Raji (cell line): ENCODE measurements around the gene MAP3K2.

ENCODE experiments used
- POLR2A ChIP-seq: IDR thresholded peaks from 2 replicates; pipeline ENCODE4 v1.6.1; 2011; ENCODE audit warnings: low read depth, low read length, control low read depth; ENCODE audit not compliant: insufficient read depth

Gene MAP3K2

DNA sequence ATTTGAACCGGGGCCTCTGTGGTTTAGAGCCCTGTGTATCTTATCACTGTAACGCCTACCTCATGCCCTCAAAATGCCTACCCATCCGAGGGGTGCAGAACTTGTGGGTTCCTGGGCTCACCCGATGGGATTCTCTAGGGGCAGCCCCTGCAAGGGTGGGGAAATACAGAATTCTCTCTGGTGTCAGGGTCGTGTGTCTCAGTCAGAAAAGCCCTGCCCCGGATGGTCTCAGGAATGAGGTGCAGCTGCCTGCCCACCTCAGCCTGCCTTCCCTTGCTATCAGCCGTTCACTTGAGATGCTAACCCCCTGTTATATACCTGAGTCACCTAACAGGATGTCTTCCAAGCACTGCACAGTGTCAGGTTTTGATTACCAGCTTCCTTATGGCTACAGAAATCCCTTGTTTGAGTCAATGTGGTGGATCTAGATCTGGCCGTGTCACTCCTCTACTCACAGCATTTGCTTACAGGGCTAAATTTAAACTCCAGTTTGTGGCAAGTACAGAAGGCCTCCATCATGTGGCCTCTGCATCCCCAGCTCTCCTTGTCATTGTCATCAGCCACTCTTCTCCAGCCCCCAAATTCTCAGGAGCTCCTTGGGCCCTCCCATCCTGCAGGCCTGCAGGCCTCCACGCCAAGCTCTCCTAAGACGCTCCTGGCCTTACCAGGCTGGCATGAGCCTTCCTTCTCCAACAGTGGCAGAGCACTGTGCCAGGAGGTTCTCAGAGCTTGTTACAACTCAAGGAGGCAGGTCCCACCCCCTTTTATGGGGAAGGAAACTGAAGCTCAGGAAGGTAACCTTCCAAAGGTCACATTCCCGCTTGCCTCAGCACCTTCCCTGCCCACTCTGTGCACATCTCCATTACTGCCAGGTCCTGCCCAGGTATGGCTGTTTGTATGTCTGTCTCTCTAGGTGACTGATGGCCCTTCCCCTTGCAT, 14.3 kb upstream of the MAP3K2 start:
- no peak for TF ChIP-seq POLR2A

DNA sequence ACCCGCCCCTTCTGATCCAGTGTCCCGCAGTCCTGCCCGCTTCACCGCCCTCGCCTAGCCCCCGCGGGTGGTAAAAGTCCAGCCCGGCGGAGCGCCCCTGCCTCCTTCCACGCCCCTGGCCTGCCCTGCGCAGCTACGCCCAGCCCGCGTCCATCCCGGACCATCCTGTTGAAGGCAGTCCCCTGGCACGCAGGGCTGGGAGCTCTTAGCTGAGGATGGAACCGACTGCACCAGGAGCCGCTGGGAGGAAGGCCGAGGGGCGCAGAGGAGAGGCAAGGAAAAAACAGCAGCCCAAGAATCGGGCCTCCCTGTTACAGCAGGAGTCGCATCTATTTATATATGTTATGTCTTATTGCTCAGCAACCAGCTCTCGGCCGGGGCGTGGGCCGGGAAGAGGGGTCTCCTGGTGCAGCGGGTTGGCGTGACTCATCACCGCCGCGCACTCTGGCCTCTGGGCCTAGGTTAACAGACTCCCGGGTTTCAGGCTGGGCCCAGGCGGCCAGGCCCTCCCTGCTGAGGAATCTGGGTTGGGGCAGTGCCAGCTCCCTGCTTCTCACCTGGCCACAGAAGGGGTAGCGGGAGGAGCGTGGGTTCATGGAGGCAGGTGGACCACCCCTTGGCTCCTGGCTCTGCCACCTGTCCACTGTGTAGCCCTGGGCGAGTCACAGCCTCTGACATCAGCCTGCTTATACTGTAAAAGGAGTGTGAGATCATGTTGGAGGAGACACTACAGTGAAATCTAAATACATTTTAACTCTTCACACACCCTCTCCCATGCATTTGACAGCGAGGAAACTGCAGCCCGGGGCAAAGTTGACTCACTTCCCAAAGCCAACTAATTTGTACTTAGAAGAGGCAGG, 13.4 kb upstream of the MAP3K2 start:
- no peak for TF ChIP-seq POLR2A

- TF ChIP-seq POLR2A = no peak
Observed at GRCh38 chr2:127400533-127400896, 12.7 kb upstream of the MAP3K2 start.

GRCh38 chr2:127398239-127398590, 10.4 kb upstream of the MAP3K2 start:
- TF ChIP-seq POLR2A = no peak

- TF ChIP-seq POLR2A = no peak
Observed at GRCh38 chr2:127397568-127398238, 9.9 kb upstream of the MAP3K2 start.

GRCh38 chr2:127394492-127394891, 6.7 kb upstream of the MAP3K2 start:
- TF ChIP-seq POLR2A = no peak

GRCh38 chr2:127392828-127393578, 5.2 kb upstream of the MAP3K2 start:
- no peak for TF ChIP-seq POLR2A

DNA sequence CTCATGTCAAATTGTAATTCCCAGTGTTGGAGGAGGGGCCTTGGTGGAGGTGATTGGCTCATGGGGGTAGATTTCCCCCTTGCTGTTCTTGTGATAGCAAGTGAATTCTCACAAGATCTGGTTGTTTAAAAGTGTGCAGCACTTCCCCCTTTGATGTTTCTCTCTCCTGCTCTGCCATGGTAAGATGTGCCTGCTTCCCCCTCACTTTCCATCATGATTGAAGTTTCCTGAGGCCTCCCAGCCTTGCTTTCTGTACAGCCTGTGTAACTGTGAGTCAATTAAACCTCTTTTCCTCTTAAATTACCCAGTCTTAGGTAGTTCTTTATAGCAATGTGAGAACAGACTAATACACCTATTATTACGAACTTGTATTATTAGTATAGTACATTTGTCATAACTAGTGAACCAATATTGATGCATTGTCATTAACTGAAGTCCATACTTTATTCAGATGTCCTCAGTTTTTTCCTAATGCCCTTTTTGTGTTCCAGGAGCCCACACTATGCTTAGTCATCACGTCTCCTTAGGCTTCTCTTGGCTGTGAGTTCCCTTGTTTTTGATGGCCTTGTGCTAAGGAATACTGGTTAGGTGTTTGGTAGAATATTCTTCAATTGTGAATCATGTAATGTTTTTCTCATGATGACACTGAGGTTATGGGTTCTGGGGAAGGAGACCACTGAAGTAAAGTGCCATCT, 4.5 kb upstream of the MAP3K2 start:
- TF ChIP-seq POLR2A = no peak

GRCh38 chr2:127389778-127390435, 2.1 kb upstream of the MAP3K2 start:
- TF ChIP-seq POLR2A = peak; percentile 26; the same call in 1 of the 2 replicates

DNA sequence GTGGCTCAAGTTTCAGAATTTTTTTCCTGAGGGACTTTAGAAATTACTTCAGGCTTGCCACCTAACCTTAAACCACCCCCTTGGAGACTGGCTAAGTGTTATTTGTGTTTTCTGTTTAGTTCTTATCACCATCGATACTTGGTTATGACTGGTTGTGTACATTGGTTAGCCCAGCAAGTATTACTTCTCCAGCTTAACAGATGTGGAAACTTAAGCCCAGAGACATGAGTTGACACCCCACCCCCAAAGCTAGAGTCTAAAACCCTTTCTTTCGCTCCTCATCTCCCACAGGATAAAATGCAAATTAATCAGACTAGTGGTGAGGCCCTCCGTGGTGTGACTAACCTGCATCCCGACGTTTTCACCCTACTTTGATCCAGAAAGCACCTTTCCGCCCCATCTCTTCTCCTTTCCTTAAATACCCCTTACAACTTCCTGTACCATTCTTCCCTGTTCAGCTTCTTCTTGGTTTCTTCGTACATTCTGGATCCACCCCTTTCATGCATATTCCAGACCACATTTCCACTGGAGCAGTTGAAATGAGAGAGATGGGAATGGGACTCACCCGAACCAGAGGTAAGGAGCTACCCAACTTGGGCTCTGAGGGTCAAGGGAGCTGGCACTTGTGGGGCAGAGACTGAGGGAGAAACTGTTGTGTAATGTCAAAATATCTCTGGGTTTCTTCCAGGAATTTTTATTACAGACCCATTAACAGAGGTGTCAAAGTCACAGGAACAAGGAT, 819 bp upstream of the MAP3K2 start:
- no peak for TF ChIP-seq POLR2A

GRCh38 chr2:127386764-127387654, 766 bp downstream of the MAP3K2 start:
- no peak for TF ChIP-seq POLR2A

DNA sequence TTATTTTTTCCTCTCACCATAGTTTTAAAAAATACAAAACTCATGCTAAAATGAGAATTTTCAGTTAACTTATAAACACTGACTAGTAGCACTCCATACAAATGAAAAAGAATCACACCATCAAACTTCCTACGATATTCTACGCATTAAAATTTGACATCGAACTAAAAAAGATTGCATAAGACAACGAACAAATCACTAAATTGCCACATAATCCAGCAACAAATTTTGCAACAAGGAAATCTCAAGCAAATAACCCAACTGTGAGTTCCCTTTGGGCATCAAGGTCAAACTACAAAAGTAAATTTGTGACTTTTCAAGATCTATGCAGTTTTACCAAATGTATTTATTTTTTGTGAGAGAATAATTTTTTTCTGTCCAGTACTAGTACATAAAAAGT, 1.5 kb downstream of the MAP3K2 start:
- no peak for TF ChIP-seq POLR2A
